CD14-positive monocyte (primary cell): Measurements from ENCODE around the gene IFNGR2. TPM values are rescaled to one million over a fixed set of nuclear protein-coding genes. Genes with fewer than 3 reads are reported as not detected.

Experiments used
- DNase-seq, 3 donors: peaks; one replicate each; pipeline ENCODE4 v3.0.0-alpha.2; 2011 to 2022
- H2AFZ ChIP-seq: 2 replicates; pipeline ENCODE4 v1.6.0; 2012; ENCODE audit warnings: mild to moderate bottlenecking, low read depth, low read length, inconsistent platforms; ENCODE audit not compliant: insufficient read depth, poor library complexity, severe bottlenecking
- H3K27ac ChIP-seq, 2 donors: 1 replicate in 1 of 2; 2 replicates in 1 of 2; pipeline ENCODE4 v1.5.1; 2012 to 2013; ENCODE audit warnings: low read length in 2 of 2, control low read depth in 1 of 2, inconsistent platforms in 1 of 2, low read depth in 1 of 2, mild to moderate bottlenecking in 1 of 2
- H3K27me3 ChIP-seq, 2 donors: one replicate each; pipeline versions ENCODE4 v1.6.0 to v1.6.1; 2011 to 2013; ENCODE audit warnings: low read length in 2 of 2; ENCODE audit not compliant: control insufficient read depth in 2 of 2, insufficient read depth in 2 of 2
- H3K36me3 ChIP-seq, 2 donors: replicated peaks in 1 of 2; 1 replicate in 1 of 2; 2 replicates in 1 of 2; pipeline versions ENCODE4 v1.5.1 to v1.6.1; 2012 to 2013; ENCODE audit warnings: low read length in 2 of 2, control low read depth in 1 of 2, inconsistent platforms in 1 of 2, mild to moderate bottlenecking in 1 of 2; ENCODE audit not compliant: insufficient read depth in 2 of 2, control insufficient read depth in 1 of 2
- H3K4me1 ChIP-seq, 2 donors: 1 replicate in 1 of 2; 2 replicates in 1 of 2; pipeline versions ENCODE4 v1.5.1 to v1.6.1; 2012 to 2013; ENCODE audit warnings: low read length in 2 of 2, control low read depth in 1 of 2, inconsistent platforms in 1 of 2, mild to moderate bottlenecking in 1 of 2, moderate library complexity in 1 of 2; ENCODE audit not compliant: insufficient read depth in 2 of 2, control insufficient read depth in 1 of 2
- H3K4me2 ChIP-seq: replicated peaks from 2 replicates; pipeline ENCODE3; 2012; ENCODE audit warnings: low read length, moderate library complexity, mild to moderate bottlenecking; ENCODE audit not compliant: poor library complexity, severe bottlenecking; ENCODE audit errors: extremely low read depth
- H3K4me3 ChIP-seq, 3 experiments: fragments of 200-600 bp in 1 of 3; sonication (generic) in 1 of 3; replicated peaks in 1 of 3; 1 replicate in 2 of 3; 2 replicates in 1 of 3; pipeline ENCODE4 v1.5.1; 2011 to 2013; ENCODE audit warnings: low read length in 3 of 3, mild to moderate bottlenecking in 3 of 3, control low read depth in 2 of 3, low read depth in 2 of 3, inconsistent platforms in 1 of 3, moderate library complexity in 1 of 3
- H3K79me2 ChIP-seq: 2 replicates; pipeline ENCODE4 v1.6.0; 2012; ENCODE audit warnings: mild to moderate bottlenecking, control low read depth, inconsistent platforms, low read length, moderate library complexity; ENCODE audit not compliant: insufficient read depth
- H3K9ac ChIP-seq: 2 replicates; pipeline ENCODE4 v1.6.0; 2017; ENCODE audit warnings: low read length, mild to moderate bottlenecking; ENCODE audit not compliant: insufficient read depth, poor library complexity, severe bottlenecking
- H3K9me3 ChIP-seq, 2 donors: replicated peaks in 1 of 2; 1 replicate in 1 of 2; 2 replicates in 1 of 2; pipeline versions ENCODE4 v1.5.1 to v1.6.1; 2012 to 2013; ENCODE audit warnings: low read length in 2 of 2, control low read depth in 1 of 2; ENCODE audit not compliant: control insufficient read depth in 1 of 2, insufficient read depth in 1 of 2
- H4K20me1 ChIP-seq: 2 replicates; pipeline ENCODE4 v1.6.0; 2012; ENCODE audit warnings: mild to moderate bottlenecking, low read length, control low read depth, moderate library complexity; ENCODE audit not compliant: insufficient read depth
- H3K27ac Mint-ChIP-seq, 7 donors: one replicate each; pipeline ENCODE4 v1.8.0; 2020; ENCODE audit warnings: mild to moderate bottlenecking in 7 of 7, mixed read lengths in 7 of 7, moderate library complexity in 6 of 7, inconsistent platforms in 2 of 7
- H3K27me3 Mint-ChIP-seq, 3 donors: one replicate each; pipeline ENCODE4 v1.8.0; 2021 to 2022; ENCODE audit warnings: low read depth in 3 of 3, mild to moderate bottlenecking in 3 of 3, mixed read lengths in 3 of 3, moderate library complexity in 3 of 3, inconsistent platforms in 1 of 3
- H3K36me3 Mint-ChIP-seq, 2 donors: one replicate each; pipeline ENCODE4 v1.8.0; 2020; ENCODE audit warnings: mixed read lengths in 2 of 2, inconsistent platforms in 1 of 2, mild to moderate bottlenecking in 1 of 2
- H3K4me1 Mint-ChIP-seq: one replicate; pipeline ENCODE4 v1.8.0; 2020; ENCODE audit warnings: mild to moderate bottlenecking, mixed read lengths
- H3K4me3 Mint-ChIP-seq, 2 donors: one replicate each; pipeline ENCODE4 v1.8.0; 2020; ENCODE audit warnings: mild to moderate bottlenecking in 2 of 2, mixed read lengths in 2 of 2, moderate library complexity in 1 of 2
- H3K9me3 Mint-ChIP-seq, 7 donors: one replicate each; pipeline ENCODE4 v1.8.0; 2020 to 2022; ENCODE audit warnings: mixed read lengths in 7 of 7, mild to moderate bottlenecking in 6 of 7, moderate library complexity in 6 of 7, inconsistent platforms in 2 of 7
- CTCF ChIP-seq: fragments of 200-600 bp; IDR thresholded peaks from one replicate; pipeline ENCODE4 v1.8.0; 2022; ENCODE audit warnings: antibody characterized with exemption, mild to moderate bottlenecking
- WGBS: methylation state at CpG from one replicate; pipeline ENCODE4 v1.1.5; 2013; ENCODE audit warnings: missing lambda C conversion rate; ENCODE audit not compliant: insufficient coverage; 5-methylcytosine and 5-hydroxymethylcytosine counted together
- intact Hi-C, 2 donors: fragments of 100-400 bp; cut with micrococcal nuclease; formaldehyde crosslinking; loops; one replicate each; pipeline versions ENCODE4 v1.15.0 to v1.15.1; 2023
- polyA plus RNA-seq, 3 donors: library from polyadenylated mRNA; depleted of rRNA in 1 of 3; unstranded in 2 of 3; stranded (reverse) in 1 of 3; fragments of 300-500 nt in 2 of 3; fragments of >200 nt in 1 of 3; fragmentation: Illumina TruSeq in 2 of 3; gene quantifications; 1 replicate in 2 of 3; 2 replicates in 1 of 3; pipeline ENCODE4 v1.2.3, GENCODE V29; 2012 to 2021

The IFNGR2 gene
- polyA plus RNA-seq, 3 donors, result 204 to 324 (median 260) TPM

GRCh38 chr21:33396951-33397350, 6.3 kb upstream of the IFNGR2 start:
- Histone ChIP-seq H4K20me1 (no peaks in the 10 kb centered on the region), H3K27me3 (no peaks in the 10 kb centered on the region), H3K27ac (peak overlapping the region; percentile 51 to 58), H3K79me2 (peaks cover 29% of the 10 kb centered on the region), H3K4me1 (peaks cover 98 to 100% of the 10 kb centered on the region in 2 donors), H3K36me3 (no peaks in the 10 kb centered on the region), H3K4me3 (no peak overlapping the region), H2AFZ (no peak overlapping the region), H3K9me3 (no peaks in the 10 kb centered on the region), H3K4me2 (no peak overlapping the region), H3K9ac (no peak overlapping the region)
- Mint-ChIP-seq H3K36me3 (peaks cover 0 to 17% of the 10 kb centered on the region in 2 donors), H3K9me3 (peaks cover 0 to 3% (median 0%) of the 10 kb centered on the region in 7 donors), H3K4me3 (no peak overlapping the region), H3K27ac (peak overlapping the region; percentile 56 to 99 (median 89)), H3K4me1 (peaks cover 90% of the 10 kb centered on the region), H3K27me3 (peaks cover 0 to 4% (median 0%) of the 10 kb centered on the region in 3 donors)
- no peak for DNase-seq
- TF ChIP-seq CTCF, result no peak
- 0% methylated on average over 1 of the region's 5 CpGs for WGBS
- intact Hi-C loops, result no loop called here

GRCh38 chr21:33397717-33398116, 5.5 kb upstream of the IFNGR2 start:
- H3K4me3 ChIP-seq, result no peak overlapping the region
- Mint-ChIP-seq H3K9me3 (peaks cover 0 to 3% (median 0%) of the 10 kb centered on the region in 7 donors), H3K27me3 (peaks cover 0 to 4% (median 0%) of the 10 kb centered on the region in 3 donors), H3K27ac (peak overlapping the region in 4 of 7 donors; percentile 36 to 99 (median 92)), H3K4me1 (peaks cover 85% of the 10 kb centered on the region), H3K36me3 (peaks cover 0 to 15% of the 10 kb centered on the region in 2 donors), H3K4me3 (no peak overlapping the region)
- 97% methylated on average over 3 of the region's 3 CpGs for WGBS
- H3K27ac ChIP-seq, result peak overlapping the region in 1 of 2 donors; percentile 51
- H3K36me3 ChIP-seq, result no peaks in the 10 kb centered on the region
- no peak overlapping the region for H2AFZ ChIP-seq
- peaks cover 97 to 98% of the 10 kb centered on the region in 2 donors for H3K4me1 ChIP-seq
- no peak overlapping the region for H3K4me2 ChIP-seq
- H3K9ac ChIP-seq, result no peak overlapping the region
- no peaks in the 10 kb centered on the region for H3K27me3 ChIP-seq
- intact Hi-C loops, result no loop called here
- peaks cover 24% of the 10 kb centered on the region for H3K79me2 ChIP-seq
- DNase-seq, result no peak
- no peak for TF ChIP-seq CTCF
- no peaks in the 10 kb centered on the region for H3K9me3 ChIP-seq
- no peaks in the 10 kb centered on the region for H4K20me1 ChIP-seq
